GM13977 (cell line): Measurements from ENCODE around the gene GPR15LG.

Experiments used
- DNase-seq: peaks from one replicate; pipeline ENCODE4 v3.0.0; 2012; ENCODE audit warnings: low spot score
- in situ Hi-C: fragments of 300-500 bp; cut with MboI; formaldehyde crosslinking; loops from one replicate; pipeline ENCODE4 v1.12.0; 2022; ENCODE audit warnings: low sequenced_read_pairs, low pct_unique_long_range_greater_than_20kb, mixed read lengths, inconsistent platforms; ENCODE audit not compliant: unreplicated experiment
- TF ChIP-seq, protein P1 (sequence below): IDR thresholded peaks from 2 replicates; pipeline ENCODE4 v1.5.1; 2012; ENCODE audit warnings: mild to moderate bottlenecking, control low read depth; ENCODE audit not compliant: insufficient read depth; ENCODE audit errors: extremely low read depth, missing control alignments

GPR15LG gene

DNA sequence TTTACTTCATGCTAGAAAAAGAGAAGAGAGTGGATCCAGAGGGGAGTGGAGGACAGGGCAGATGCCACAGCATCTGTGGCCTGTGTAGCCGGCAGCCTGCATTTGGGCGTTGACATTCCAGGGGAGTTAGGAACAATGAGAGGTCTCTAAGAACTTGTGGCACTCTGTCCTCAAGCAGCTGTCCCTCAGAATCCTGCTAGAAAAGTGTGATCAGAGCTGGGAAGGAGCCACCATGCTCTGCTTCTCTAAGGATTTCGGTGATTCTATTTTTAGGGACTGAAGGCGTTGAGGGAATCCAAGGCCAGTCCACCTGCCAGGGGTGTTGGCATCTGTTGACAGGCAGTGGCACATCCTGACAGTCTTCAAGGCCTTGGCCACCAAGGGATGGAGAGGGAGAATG, 44.1 kb downstream of the GPR15LG start:
- in situ Hi-C loops = loop anchor here (10.0 kb wide), 1 partner anchor 73 kb away; no protein-coding TSS in a partner anchor

DNA sequence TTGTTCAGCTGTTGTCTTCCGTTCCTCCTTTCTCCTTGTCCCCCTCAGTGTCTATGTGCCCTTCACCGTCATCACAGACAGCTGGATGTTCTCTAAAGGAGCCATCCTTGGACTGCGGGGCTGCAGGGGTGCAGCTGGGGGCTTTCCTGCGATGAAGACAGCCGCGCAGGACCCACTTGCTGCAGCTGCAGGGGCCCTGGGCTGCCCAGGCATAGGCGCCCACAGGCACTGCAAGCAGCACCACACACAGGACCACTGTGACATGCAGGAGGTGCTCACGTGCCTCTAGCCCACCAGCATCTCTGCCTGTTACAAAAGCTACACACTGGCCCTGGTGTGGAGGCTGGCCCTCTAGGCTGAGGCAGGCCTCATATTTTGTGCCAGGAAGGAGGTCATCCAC, 48.3 kb downstream of the GPR15LG start:
- TF ChIP-seq, protein P1, sequence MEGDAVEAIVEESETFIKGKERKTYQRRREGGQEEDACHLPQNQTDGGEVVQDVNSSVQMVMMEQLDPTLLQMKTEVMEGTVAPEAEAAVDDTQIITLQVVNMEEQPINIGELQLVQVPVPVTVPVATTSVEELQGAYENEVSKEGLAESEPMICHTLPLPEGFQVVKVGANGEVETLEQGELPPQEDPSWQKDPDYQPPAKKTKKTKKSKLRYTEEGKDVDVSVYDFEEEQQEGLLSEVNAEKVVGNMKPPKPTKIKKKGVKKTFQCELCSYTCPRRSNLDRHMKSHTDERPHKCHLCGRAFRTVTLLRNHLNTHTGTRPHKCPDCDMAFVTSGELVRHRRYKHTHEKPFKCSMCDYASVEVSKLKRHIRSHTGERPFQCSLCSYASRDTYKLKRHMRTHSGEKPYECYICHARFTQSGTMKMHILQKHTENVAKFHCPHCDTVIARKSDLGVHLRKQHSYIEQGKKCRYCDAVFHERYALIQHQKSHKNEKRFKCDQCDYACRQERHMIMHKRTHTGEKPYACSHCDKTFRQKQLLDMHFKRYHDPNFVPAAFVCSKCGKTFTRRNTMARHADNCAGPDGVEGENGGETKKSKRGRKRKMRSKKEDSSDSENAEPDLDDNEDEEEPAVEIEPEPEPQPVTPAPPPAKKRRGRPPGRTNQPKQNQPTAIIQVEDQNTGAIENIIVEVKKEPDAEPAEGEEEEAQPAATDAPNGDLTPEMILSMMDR = no peak
- no peak for DNase-seq
- in situ Hi-C loops = no loop called here

More for the DNA sequence above, 44.1 kb downstream of the GPR15LG start:
- DNase-seq = no peak
- TF ChIP-seq, protein P1 = no peak

DNA sequence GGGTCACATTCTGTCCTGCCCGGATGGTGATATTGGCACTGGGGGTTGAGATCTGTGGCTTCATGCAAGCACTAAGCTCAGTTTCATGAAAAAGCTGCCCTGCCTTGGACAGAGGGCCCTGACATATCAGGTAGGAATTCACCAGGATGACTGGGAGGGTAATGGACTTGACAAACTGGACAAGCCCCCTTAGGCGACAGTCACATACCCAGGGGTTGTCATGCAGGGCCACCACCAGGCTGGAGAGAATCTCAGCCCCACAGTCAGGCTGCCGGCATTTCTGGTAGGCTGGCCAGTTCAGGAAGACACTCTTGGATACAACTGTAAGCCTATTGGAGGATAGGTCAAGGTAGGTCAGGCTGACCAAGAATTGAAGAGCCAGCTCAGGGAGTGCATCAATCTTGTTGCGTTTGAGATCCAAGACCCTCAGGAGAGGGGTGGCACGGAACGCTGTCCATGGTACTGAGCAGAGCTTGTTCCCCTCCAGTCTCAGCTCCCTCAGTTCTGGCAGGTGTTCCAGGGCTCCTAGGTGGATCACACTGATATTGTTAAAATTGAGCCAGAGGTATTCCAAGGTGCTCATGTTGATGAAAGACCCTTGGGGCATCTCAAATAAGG, 50.9 kb downstream of the GPR15LG start:
- DNase-seq = no peak
- in situ Hi-C loops = no loop called here

DNA sequence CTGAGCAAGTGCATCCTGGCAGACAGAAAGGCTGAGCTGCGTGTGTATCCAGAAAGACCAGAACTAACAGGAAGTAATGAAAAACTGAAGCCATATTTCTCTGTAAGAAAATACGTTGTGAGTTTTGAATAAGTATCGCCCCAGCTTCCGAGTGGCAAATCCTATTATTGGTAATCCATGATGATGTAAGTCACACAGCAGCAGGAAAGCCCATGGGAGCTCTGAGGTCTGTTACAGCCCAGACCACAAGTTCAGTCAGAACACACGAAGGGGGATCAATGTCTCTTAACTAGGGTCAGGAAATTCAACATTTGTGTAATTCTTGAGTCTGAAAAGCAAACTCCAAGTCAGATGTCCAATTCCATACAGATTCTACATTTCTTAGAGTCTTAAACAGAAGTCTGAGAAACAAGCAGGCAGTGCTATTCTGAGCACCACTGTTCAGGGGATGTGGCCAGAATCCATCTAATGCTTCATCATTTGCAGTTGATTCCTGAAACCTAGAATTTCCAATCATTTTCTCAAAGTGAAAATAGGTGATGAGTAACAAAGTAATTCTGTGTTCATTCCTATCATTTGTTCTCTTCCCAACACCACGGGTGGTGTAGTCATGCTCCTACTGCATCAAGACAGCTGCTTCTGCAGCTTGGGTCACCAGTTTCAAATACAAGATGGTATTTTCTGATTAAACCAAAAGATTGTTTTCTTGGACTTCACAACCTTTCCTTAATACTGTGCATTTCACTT, 52.0 kb downstream of the GPR15LG start, which contains the start of gene LRIT2:
Gene LRIT2 (minus strand): TSS at position 118 of the 747 bp plus-strand sequence. CDS start 24 bp downstream, at position 94.
- TF ChIP-seq, protein P1 = no peak
- no peak for DNase-seq
- in situ Hi-C loops = no loop called here

More for the DNA sequence above, 50.9 kb downstream of the GPR15LG start:
- TF ChIP-seq, protein P1 = no peak

DNA sequence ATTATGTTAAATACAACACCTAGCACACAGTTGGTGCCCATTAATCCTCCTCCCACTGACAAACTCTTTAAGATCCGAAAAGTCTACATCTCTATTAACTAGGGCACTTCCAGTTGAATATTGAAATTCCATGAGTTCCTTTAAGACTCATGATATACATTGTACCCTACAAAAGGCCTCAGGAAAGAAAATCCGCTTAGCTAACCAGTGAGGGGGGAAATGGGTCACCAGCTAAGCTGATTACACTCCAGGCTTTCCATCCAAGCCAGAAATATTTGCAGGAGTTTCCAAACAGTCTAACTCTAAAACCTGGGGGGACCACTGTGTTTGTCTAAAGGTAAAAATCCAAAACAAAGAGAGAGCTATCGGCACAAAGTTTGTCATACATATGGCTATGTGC, 53.0 kb downstream of the GPR15LG start:
- in situ Hi-C loops = no loop called here
- DNase-seq = no peak
- TF ChIP-seq, protein P1 = no peak

DNA sequence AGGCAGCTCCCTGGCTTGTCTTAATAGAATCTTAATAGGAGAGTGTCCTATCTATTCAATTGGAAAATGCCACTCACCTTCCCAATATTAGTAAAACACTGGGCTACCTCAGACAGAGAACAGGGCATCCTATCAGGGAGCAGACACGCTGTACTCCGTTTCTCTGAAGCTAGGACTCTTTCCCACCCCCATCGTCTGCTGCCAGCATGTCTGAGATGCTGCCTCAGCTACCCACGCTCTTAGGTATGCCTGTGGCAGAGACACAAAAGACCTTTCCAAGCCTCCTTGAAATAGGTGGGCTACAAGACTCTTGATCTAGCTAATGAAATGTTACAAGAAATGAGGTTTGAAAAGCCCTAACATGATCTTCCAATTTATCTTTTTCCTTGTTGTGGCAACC, 54.2 kb downstream of the GPR15LG start:
- DNase-seq = no peak
- TF ChIP-seq, protein P1 = no peak
- in situ Hi-C loops = no loop called here
